Right ventricle myocardium inferior (tissue), 1 donor: ENCODE data around the gene MBP. TPM values are rescaled to one million over a fixed set of nuclear protein-coding genes. Genes with fewer than 3 reads are reported as not detected.
A peak's percentile ranks its signal among the peaks of the same experiment; 100 is the strongest.
"Not testable (repeated sequence)": the region's sequence is repeated elsewhere in the genome, so short reads cannot be mapped to it uniquely, and the experiment has no call there.

Source experiments
- ATAC-seq: fragments of 200-7000 bp; cut with Tn5 transposase; one replicate; pipeline ENCODE4 v1.9.1; 2020; ENCODE audit warnings: mild to moderate bottlenecking, moderate library complexity
- DNase-seq: peaks from one replicate; pipeline ENCODE4 v3.0.0; 2021; ENCODE audit errors: missing footprints
- intact Hi-C: fragments of 100-400 bp; cut with DNase I; formaldehyde crosslinking; loops from one replicate; pipeline ENCODE4 v1.11.0; 2022
- total RNA-seq: library from RNA; stranded (reverse); fragmentation: NEBNext Ultra II Directional; extraction: Animal tissue kit (Norgen Biotek cat#: 25700); gene quantifications from one replicate; pipeline ENCODE4 v1.2.1, GENCODE V29; 2021
- donor health status: DM: no; HTN: yes; CAD: no; lungs with severe emphysema.

Gene MBP
- total RNA-seq, 1 donor from 2014 or later = 34.9 TPM

DNA sequence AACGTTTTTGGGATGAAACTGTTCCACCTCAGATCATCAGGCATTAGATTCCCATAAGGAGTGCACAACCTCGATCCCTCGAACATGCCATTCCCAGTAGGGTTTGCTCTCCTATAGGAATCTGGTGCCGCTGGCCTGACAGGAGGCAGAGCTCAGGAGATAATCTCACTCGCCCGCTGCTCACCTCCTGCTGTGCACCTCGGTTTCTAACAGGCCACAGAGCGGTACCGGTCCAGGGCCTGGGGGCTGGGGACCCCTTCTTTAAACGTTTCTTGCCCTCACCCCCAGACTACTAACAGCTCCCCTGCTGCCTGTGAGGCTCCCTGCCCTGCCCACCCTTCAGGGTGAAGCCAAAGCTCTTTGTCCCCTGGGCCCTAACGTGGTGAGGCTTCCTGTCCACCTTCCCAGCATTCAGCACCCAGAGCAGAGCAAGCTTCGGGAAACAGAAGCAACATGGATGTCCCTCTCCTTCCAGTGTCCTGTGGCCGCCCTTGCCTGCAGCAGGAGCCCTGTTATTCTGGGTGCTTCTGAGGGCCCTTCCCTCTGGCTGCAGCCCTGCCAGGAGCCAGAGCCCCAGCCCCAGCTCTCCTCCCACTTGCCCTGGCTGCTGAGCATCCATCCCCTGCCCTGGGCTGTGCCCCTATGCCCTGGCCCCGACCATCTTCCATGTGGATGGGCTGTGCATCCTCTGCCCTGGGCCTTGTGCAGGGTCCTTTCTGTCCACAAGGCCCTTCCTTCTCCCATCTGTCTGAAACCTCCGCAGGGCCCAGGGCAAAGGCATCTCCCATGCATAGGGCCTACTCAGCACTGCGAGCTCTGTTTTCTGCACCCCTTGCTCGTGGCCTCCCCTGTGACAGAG, 140.1 kb downstream of the MBP start:
- intact Hi-C loops = no loop called here
- no peak for ATAC-seq

DNA sequence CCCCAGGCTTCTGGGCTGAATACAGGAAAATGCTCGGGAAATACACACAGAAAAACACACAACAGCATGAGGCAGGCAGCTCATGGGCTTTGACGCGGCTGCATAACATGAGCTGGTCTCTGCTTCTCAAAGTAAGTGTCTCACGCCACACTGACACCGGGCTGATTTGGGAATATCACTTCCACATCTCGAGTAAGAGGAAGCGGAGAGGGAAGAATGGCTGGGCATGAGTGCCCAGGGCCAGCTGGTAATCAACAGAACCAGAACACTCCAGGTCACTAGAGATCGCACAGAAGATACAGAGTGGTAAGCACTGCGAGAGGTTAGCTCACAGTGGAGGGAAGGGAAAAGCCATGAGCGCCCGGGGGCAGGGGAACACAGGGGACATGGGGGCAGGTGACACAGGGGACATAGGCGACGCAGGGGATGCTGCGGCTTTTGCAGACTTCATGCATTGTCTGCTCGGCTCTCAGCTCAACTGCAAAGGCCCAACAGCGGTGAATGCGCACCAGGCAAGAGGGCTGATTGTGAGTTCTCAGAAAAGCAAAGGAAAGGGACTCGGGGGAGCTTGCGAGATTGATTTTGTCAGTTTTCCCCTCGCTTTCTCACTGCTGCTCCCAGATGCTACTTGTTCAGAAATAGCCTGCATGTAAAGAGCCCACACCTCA, 141.4 kb downstream of the MBP start:
- intact Hi-C loops = no loop called here
- peak; percentile 14 for ATAC-seq
- DNase-seq = no peak

More for the DNA sequence above, 140.1 kb downstream of the MBP start:
- DNase-seq = no peak

DNA sequence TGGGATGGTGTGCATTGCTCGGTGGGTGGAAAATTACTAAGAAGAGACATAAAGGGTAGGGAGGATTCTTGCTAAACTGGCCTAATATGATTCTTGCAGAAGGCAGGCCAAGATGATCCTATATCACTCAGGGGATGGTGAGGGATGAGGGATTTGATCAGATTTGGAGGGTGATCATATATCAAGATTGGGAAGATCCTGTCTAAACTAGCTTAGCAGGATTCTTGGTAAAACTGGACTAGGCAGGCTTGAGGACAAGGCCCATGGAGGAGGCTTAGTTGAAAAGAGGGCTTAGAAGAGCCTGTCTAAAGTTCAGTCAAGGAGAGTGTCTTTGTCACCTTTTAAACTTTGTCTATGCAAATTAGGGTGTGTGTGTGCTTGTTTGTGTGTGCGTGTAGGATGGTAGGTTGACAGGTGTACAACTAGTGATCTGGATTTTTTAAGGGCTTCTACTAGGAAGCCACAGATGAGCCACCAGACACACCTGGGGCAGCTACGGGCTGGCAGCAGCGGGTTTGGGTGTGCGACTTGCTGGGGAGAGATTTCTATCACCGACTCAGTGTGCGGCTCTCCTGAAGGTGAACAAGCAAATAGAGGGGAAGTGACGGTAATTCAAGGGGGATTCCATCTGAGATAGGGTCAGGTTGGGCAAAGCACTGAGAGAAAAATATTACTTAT, 142.1 kb downstream of the MBP start:
- ATAC-seq, intact Hi-C loops, DNase-seq: not testable (repeated sequence)

DNA sequence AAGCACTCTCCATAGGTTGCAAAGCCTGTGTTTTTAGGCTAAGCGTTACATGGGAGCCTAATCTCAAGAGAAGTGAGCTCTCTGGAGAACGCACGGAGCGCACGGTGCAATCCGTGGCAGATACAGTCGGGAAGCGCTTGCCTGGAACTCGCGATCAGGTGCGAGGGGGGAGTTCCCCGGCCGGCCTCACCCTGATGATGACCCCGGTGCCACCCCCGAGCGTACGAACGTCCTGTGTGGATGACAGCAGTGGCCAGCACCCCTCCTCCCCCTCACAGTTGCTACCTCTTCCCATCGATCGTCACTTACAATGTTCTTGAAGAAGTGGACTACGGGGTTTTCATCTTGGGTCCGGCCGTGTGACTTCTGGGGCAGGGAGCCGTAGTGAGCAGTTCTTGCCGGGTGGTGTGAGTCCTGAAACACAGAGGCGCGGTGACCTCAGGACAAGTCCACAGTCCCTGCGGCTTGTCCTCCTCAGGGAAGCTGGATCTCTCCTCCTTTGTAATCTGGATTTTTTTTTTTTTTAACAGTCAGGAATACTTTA, 142.9 kb downstream of the MBP start:
- no peak for DNase-seq
- intact Hi-C loops = no loop called here
- ATAC-seq = no peak

DNA sequence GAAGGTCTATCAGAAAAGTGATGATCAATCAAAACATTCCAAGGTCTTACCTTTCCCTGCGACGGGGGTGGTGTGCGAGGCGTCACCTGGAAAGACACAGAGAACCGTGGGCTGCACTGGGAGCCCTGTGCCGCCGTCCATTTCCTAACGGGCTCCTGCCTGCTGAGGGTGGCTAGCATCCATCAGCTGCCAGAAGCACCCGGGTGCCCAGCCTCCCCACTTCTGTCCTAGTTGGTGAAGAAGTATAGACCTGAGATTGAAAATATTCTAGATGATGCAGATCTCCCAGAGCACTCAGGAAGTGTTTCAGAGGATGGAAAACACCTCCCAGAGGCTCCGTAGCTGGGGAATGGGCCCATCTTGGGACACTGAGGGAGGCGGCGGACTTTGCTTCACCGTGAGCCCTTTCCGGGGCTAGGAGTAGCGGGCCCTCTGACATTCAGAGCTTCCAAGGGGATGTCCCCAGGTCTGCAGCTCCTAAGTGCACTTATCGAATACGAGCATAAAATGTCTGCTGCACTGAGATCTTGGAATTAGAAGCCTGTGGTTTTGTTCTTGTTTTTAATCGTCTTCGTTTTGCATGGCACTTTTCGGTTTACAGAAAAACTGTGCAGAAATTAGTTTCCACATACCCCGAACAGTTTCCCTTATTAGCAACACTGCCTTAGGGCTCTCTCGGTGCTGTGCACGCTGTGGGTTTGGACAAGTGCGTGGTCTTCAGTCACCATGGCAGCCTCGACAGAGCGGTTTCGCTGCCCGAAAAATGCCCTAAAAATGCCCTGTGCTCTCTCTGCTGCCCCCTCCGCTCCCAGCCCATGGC, 143.5 kb downstream of the MBP start:
- no peak for ATAC-seq
- DNase-seq = no peak
- intact Hi-C loops = no loop called here

- DNase-seq = no peak
- intact Hi-C loops = no loop called here
- ATAC-seq = peak; percentile 66
Measured at GRCh38 chr18:76988031-76988826, 144.4 kb downstream of the MBP start.

DNA sequence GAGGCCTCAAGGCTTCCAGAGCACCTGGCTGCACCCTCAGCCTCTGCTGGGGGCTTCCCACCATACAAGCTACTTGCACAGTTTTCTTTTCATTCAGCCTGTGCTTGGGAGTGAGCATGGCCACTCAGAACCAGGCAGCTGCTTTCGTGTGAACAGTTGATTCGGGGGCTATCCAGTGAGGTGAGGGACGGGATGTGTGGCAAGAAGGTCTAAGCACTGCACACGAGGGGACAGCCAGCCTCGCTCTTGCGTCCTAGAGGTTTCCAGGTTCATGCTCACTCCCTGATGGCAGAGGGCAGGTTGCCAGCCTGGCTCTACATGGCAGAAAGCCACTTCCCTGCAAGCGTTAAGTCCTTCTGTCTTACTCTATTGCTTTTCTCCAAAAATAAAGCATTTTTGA, 146.2 kb downstream of the MBP start:
- ATAC-seq = no peak
- DNase-seq = no peak
- intact Hi-C loops = no loop called here

- ATAC-seq (no peak), DNase-seq (no peak)
- intact Hi-C loops = no loop called here
Measured at GRCh38 chr18:76985951-76986236, 146.7 kb downstream of the MBP start.

GRCh38 chr18:76985156-76985950, 147.2 kb downstream of the MBP start:
- ATAC-seq (no peak), DNase-seq (no peak)
- intact Hi-C loops = no loop called here

DNA sequence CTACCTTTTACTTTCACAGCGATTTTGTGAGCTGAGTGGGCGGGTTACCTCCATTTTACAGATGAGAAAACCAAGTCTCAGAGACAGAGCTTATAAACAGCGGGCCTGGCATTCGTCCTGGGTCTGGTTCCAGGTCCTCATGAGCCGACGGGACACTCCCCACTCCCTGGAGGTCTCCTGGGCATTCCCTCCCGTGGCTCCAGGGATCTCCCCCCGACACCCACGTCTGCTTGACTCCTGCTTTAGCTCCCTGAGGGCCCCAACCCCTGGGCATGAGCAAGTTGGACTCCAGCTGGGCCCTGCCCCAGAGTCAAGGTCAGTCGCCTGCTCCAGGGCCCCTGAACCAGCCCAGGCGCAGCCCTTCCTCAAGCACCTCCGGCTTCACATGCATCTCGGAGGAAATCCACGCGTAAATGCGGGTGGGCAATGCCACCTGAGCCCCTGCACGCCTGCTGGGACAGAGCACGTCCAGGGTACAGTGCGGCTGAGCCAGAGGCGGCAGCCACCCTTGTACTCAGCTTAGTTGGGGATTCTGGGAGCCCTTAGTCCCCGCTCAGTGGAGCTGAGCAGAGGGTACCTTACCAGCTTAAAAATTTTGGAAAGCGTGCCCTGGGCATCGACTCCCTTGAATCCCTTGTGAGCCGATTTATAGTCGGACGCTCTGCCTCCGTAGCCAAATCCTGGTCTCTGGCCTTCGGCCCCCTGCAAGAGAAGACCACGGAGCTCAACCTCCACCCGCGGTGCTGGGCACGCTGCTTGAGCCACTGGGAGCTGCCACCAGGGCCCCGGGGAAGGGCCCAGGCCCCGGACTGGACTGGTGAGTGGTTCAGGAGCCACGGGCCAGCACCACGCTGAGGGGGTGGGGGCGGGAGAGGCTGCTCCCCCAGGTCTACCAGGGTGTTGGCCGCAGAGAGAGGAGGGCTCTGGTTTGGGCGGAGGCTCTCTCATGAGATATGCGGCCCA, 148.1 kb downstream of the MBP start:
- no peak for DNase-seq
- intact Hi-C loops = no loop called here
- no peak for ATAC-seq

- intact Hi-C loops = loop anchor here (1.0 to 2.0 kb wide), 2 partner anchors 61 to 181 kb away; no protein-coding TSS in a partner anchor
- ATAC-seq = no peak
- DNase-seq = no peak
Measured at GRCh38 chr18:76983613-76984051, 149.0 kb downstream of the MBP start.

DNA sequence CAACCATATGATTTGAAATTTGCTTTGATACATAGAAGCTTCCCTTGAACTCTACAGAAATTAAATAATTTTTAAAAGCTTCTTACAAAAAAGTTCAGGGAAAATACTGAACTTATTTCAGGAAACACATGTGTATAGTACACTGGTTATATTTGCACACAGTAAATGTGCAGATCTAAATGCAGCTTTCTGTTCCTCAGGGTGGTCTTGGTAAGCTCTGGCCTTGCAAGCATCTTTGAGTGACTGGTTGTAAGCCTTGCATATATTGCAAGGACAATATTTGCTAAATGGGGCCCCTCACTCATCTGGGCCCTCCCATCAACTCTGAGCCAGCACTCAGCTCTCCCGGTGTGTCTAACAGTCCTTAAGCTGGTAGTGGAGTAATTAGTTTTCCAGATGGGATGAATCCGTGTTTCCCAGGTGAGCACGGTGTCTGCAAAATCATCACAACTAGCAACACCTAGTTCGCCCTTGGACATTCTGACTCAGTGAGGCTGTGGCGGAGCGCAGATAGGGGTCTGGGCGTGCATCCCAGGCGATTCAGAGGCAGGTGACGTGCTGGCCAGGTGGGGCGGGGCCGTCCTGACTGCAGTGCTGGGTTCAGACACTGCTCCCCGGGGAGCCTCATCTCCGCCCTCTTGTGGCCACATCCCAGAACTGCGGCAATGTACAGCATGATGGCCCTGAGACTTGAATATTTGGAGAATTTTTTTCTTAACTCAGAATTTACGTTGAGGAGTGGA, 149.6 kb downstream of the MBP start:
- ATAC-seq (peak; percentile 78), DNase-seq (peak; percentile 90)
- intact Hi-C loops = loop anchor here (1.0 to 2.0 kb wide), 2 partner anchors 61 to 180 kb away; no protein-coding TSS in a partner anchor

DNA sequence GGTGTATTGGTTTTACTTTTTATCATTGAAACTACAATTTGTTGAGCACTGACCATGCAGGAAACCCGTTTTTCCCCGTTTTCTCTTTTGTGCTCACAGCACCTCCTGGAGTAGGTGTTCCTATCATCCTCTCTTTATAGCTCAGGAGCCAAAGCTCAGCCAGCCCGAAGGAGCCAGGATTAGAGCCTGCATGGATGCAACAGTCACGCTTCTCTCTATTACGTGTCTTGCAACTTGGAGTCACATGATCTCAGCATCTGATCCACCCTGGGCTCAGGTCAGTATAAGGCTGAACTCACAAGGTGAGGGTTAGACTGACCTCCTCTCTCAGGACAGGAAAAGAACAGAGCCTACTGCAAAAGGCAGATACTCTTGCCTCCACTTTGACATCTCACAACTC, 150.5 kb downstream of the MBP start:
- DNase-seq (no peak), ATAC-seq (no peak)
- intact Hi-C loops = loop anchor here (2.0 kb wide), 1 partner anchor 179 kb away; no protein-coding TSS in a partner anchor

GRCh38 chr18:76981396-76981968, 151.1 kb downstream of the MBP start:
- ATAC-seq (no peak), DNase-seq (no peak)
- intact Hi-C loops = no loop called here
